GM15510 (cell line): ENCODE data around the gene DST.

Experiments
- POLR2A ChIP-seq: IDR thresholded peaks from 3 replicates; pipeline ENCODE4 v1.6.1; 2011; ENCODE audit warnings: borderline replicate concordance; ENCODE audit not compliant: insufficient read length; ENCODE audit errors: extremely low read depth

DST gene

DNA sequence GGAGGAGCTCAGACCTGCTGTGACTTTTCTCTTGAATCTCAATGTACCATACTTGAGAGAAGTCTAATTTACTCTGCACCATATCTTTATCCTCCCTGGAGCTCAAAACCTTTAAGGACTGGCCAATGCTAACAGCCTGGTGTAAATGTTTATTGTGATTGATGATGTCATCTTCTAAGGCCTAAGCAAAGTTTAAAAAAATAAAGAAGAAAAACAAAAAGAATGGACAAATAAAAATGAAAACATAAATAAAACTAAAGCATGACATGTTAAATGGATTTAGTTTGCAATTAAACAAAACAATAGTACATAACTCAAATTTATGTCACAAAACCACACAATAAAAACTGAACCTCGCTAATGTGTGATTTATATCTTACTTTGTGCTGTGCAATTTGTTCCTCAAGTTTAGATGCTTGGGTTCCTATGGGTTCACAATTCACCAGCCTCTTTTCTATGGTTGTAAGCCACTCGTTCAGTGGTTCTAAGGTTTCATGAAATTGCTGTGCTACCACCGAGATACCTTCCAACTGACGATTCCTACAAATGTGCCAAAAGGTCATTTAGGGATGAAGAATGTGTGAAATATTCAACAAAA lies 113.0 kb downstream of the DST start:
- no peak for TF ChIP-seq POLR2A

DNA sequence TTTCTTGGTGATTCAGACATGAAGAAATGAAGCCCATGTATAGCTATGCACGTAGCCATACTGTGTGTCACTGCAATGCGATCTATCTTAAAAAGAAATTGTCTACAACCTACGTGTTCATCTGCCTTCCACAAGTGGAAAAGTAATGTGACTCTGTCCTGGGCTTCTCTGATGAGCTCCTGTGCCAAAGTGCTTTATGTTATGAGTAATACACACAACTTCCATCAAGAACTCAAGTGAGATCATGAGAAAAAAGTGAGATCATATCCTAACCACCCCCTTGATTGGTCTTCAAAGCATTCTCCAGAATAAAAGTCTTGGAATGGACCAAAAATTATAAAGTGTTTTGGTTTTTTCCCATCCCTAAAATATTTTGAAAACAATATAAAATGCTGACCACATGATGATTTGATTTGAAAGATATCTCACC lies 114.3 kb downstream of the DST start:
- no peak for TF ChIP-seq POLR2A

DNA sequence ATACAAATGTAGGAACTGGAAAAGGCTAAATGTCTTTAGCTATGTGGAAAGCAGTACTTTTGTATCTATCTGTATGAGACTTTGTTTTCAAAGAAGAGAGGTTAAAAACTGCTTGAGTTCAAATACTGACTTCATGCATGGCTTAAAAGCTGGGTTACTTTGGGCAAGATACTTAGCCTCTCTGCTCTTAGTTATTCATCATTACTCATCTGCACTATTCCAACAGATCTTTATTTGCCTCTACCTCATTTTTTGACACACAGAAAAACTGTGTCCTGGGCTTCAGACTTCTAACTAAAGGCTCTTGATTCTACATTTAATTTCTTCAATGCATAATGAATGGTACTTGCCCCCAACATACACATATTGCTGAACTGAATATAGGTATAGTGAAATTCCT lies 114.8 kb downstream of the DST start:
- TF ChIP-seq POLR2A, result no peak

DNA sequence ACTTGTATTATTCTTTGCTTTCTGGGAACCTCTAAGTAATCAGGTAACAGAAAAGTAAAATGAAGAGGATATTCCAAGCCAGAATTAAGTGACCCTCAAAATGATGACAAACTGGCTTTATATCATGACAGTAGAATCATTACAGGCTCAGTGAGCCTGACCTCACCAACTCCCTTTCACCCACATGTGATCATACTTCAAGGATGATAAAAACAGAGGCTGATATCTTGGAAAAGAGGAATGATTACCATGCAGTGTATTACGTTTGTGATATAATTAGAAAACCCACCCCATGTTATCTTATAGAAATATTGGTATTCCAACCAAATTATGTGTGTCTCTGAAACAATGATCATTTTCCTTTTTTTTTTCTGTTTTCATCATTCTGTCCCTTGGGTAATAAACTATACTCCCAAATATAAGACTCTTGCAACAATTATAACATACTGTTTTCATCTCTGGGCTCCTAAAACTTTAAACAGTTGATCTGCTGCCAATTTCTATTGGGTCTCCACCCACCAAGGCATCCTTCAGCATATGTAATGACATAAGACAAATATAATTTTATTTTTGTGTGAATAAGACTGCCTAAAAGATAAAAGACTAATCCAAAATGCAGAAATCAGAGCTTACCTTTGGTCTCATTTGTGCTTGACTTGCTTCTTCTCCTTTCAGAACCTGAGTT lies 115.7 kb downstream of the DST start:
- TF ChIP-seq POLR2A, result no peak

GRCh38 chr6:56525974-56526789 lies 116.5 kb downstream of the DST start:
- no peak for TF ChIP-seq POLR2A

DNA sequence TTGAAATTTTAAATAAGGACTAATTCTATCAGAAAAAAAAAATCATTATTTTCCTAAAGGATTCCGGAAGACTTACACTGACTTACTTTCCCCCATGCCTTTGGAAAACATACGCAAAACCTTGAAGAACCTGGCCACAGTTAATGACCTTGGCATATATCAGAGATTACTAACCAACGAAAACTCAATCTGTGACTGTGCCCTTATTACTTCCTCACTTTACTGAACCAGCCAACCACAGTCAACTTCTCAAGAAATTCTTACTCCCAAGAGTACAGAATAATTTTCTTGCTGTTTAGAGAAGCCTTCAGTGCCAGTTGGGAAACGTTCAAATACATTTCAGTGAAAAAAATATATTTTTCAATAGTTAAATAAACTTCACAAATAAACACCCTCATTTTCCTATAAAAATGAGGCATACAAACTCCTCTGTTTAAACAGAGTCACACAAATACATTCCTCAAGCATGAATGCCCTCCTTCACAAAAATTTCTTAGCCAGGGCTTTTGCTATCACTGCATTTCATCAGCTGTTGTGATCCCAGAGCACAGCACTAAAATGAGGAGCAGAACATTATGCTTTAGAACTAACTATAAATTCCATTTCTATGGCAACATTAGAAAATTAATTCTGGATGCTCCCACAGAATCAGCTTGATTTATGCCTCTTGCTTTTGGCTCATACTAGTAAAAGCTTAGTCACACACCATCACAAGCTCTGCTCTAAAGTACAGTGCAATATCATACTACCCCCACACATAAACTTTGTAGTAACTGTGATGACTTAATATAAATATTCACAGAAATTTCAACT lies 117.6 kb downstream of the DST start:
- no peak for TF ChIP-seq POLR2A

DNA sequence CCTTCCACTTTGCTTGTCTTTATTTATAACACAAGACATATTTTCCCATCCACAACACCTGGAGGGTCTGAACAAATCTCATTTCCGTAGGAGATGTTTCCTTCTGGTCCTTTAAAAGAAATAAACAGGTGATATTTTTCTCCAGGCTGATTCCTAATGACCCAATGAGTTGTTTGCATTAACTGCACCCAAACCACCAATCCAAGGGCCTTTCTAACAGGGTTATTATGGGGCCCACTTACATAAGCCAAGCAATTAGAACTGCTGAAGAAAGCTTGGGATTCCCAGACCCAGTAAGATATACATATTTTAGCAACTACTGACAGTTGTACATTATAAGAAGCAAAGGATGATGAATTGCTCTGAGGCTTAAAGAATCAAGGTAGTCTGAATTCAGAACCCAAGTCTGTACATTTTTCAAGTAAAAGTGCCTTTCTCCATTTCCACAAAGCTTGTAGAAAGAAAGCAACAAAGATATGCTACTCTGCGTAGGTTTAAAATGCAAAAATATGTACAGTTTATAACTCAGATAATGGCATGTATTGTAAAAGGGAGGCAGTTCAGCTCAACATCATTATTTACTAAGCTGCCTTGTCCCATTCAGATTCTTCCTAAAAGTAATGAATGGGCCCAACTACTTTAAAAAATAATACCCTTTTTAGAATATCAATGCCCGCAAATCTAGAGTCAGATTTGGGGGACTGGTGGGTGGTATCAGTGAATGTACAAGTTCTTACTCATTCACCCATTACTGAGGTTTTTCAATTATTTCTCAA lies 120.0 kb downstream of the DST start:
- no peak for TF ChIP-seq POLR2A

- no peak for TF ChIP-seq POLR2A
These were observed 120.7 kb downstream of the DST start for GRCh38 chr6:56521976-56522375.

DNA sequence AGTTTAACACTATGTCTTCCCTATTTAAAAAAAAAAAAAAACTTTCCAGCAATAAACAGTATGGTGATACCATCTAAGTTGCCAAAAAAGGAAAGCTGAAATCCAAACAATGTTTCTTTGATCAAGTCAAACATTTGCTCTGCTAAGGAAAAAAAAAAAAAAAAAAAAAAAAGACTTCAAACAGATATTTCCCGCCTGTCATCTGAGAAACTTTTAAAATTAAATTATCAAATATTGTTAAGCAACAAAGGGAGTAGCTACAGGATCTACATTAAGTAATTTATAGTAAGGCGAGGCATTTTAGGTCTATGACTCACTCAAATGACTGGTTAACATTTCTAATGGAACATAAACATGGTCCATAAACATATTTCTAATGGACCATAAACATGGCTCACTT lies 121.2 kb downstream of the DST start:
- TF ChIP-seq POLR2A, result no peak

GRCh38 chr6:56520218-56520617 lies 122.5 kb downstream of the DST start:
- no peak for TF ChIP-seq POLR2A

DNA sequence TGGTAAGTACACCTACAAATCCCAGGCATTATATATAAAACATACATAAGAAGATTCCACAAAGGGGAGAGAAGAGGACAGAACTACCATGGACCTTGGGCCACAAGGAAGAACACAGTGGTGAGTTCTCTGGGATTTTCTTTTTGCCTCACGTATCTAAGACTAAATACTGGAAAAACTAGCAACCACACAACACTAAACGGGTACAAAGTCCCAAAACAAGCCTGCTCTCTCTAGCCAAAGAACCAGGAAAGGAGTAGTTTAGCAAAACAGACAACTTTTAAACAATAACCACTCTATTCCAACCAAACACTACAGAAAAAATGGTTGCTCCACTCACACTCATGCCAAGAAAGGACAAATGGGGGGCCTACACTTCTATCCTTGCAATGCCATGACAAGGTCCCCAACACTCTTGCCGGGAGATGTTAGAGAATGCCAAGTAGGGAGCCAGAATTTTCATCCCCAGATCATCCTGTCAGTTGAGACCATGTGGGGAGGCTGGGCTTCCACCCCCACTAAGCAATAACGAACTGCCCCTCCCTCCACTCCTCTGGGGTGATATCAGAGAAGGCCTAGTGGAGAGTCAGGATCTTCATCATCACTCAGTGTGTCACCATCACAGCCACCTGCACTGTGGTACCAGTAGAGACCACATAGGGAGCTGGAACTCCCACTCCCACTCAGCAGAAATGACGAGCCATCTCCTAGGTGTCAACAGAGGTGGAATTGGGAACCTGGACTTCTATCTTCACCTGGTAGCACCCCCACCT lies 123.5 kb downstream of the DST start:
- no peak for TF ChIP-seq POLR2A

GRCh38 chr6:56517155-56517745 lies 125.4 kb downstream of the DST start:
- TF ChIP-seq POLR2A, result no peak

DNA sequence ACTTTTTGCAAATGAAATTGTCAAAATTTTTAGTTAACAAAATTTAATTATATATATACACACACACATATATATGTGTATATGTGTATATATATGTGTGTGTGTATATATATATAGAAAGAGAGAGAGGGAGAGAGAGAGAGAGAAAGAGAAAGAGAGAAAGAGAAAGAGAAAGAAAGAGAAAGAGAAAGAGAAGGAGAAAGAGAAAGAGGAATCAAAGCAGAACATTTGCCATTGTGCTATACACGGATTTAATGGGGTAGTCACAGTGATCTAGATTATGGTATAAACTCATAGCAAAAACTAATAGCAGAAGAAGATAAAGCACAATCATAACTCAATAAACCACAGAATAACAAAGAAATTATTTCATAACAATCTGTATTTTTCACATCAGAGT lies 126.7 kb downstream of the DST start:
- no peak for TF ChIP-seq POLR2A
